Sigmoid colon (tissue), 7 donors: ENCODE results near the gene SH3RF3. TPM values are rescaled to one million over a fixed set of nuclear protein-coding genes. Genes with fewer than 3 reads are reported as not detected.

Source experiments
- DNase-seq: peaks from one replicate; pipeline ENCODE4 v3.0.0-alpha.2; 2019
- H3K27ac ChIP-seq, 4 donors: fragments of 200-600 bp; sonication (generic); one replicate each; pipeline ENCODE4 v1.5.1; 2016 to 2019; ENCODE audit warnings: mild to moderate bottlenecking in 1 of 4
- H3K27me3 ChIP-seq, 3 donors: fragments of 200-600 bp; sonication (generic); one replicate each; pipeline ENCODE4 v1.5.1; 2019; ENCODE audit warnings: mild to moderate bottlenecking in 1 of 3
- H3K36me3 ChIP-seq, 4 donors: fragments of 200-600 bp; sonication (generic); one replicate each; pipeline ENCODE4 v1.5.1; 2016 to 2019
- H3K4me1 ChIP-seq, 4 donors: fragments of 200-600 bp; sonication (generic); one replicate each; pipeline ENCODE4 v1.5.1; 2017 to 2019
- H3K4me3 ChIP-seq, 4 donors: fragments of 200-600 bp; sonication (generic); one replicate each; pipeline ENCODE4 v1.5.1; 2017 to 2019; ENCODE audit warnings: mild to moderate bottlenecking in 2 of 4, moderate library complexity in 1 of 4
- H3K9me3 ChIP-seq, 4 donors: fragments of 200-600 bp in 3 of 4; sonication (generic) in 3 of 4; one replicate each; pipeline versions ENCODE4 v1.5.1 to v1.6.1; 2013 to 2019
- EP300 ChIP-seq, 4 donors: sonication (generic); formaldehyde crosslinking; IDR thresholded peaks; one replicate each; pipeline ENCODE4 v1.6.1; 2017; ENCODE audit warnings: antibody characterized with exemption in 4 of 4
- POLR2A ChIP-seq, 2 donors: fragments of 450-650 bp; IDR thresholded peaks; one replicate each; pipeline ENCODE4 v1.6.1; 2016; ENCODE audit warnings: antibody characterized with exemption in 2 of 2, mild to moderate bottlenecking in 2 of 2, moderate library complexity in 2 of 2
- POLR2AphosphoS5 ChIP-seq, 4 donors: sonication (generic); formaldehyde crosslinking; IDR thresholded peaks; one replicate each; pipeline ENCODE4 v1.6.1; 2017; ENCODE audit warnings: antibody characterized with exemption in 4 of 4
- WGBS, 2 donors: extraction: QIAGEN DNeasy Blood & Tissue Kit; methylation state at CpG; one replicate each; pipeline ENCODE4 v1.1.7; 2013; 5-methylcytosine and 5-hydroxymethylcytosine counted together
- intact Hi-C: fragments of 100-400 bp; cut with DNase I; formaldehyde crosslinking; loops from one replicate; pipeline ENCODE4 v1.15.1; 2023
- polyA plus RNA-seq, 3 donors: library from polyadenylated mRNA; stranded (reverse); fragments of 200-250 nt; gene quantifications; one replicate each; pipeline ENCODE4 v1.2.3, GENCODE V29; 2013
- total RNA-seq, 4 donors: library from RNA; depleted of rRNA; stranded (reverse); fragments of >200 nt; gene quantifications; one replicate each; pipeline ENCODE4 v1.1.0, GENCODE V29; 2016
- TF ChIP-seq, protein P1 (sequence below), 4 experiments: fragments of 450-650 bp in 3 of 4; fragments of 200-600 bp in 1 of 4; IDR thresholded peaks; one replicate each; pipeline ENCODE4 v1.5.1; 2016 to 2019; ENCODE audit warnings: antibody characterized with exemption in 4 of 4, mild to moderate bottlenecking in 3 of 4, moderate library complexity in 2 of 4
- donor health status: healthy with polysubstance abuse.
- donor health status: Bipolar disorder and iron deficiency.
- donor health status: healthy.

Gene SH3RF3
- total and polyA plus RNA-seq, 7 donors, result 0.69 to 10.0 (median 3.4) TPM

DNA sequence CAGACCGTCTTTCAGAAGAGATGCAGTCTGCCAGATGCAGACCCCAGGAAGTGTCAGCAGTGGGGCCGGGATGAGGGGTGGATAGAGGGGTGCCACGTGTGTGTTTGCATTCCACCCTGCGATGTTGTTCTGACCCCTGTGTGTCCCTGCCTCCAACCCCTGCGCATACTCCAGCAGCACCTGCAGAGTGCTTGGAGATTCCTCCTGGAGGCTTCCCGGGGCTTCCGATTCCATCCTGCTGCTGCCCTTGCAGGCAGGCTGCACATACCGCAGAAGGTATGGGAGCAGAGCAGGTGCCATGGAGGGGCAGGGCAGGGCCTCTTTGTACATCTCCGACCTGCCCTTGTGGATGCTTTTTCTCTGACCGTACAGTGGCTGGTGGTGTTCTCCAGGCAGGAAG, 177.2 kb downstream of the SH3RF3 start:
- Histone ChIP-seq H3K27ac (no peak overlapping the region), H3K4me3 (no peak overlapping the region), H3K4me1 (peaks cover 0 to 5% (median 0%) of the 10 kb centered on the region in 4 donors), H3K27me3 (no peaks in the 10 kb centered on the region), H3K9me3 (no peaks in the 10 kb centered on the region), H3K36me3 (no peaks in the 10 kb centered on the region)
- WGBS, 2 donors, result 63 to 71% methylated on average over 10 of the region's 10 CpGs
- TF ChIP-seq, protein P1, sequence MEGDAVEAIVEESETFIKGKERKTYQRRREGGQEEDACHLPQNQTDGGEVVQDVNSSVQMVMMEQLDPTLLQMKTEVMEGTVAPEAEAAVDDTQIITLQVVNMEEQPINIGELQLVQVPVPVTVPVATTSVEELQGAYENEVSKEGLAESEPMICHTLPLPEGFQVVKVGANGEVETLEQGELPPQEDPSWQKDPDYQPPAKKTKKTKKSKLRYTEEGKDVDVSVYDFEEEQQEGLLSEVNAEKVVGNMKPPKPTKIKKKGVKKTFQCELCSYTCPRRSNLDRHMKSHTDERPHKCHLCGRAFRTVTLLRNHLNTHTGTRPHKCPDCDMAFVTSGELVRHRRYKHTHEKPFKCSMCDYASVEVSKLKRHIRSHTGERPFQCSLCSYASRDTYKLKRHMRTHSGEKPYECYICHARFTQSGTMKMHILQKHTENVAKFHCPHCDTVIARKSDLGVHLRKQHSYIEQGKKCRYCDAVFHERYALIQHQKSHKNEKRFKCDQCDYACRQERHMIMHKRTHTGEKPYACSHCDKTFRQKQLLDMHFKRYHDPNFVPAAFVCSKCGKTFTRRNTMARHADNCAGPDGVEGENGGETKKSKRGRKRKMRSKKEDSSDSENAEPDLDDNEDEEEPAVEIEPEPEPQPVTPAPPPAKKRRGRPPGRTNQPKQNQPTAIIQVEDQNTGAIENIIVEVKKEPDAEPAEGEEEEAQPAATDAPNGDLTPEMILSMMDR (IDR thresholded peaks at IDR 0.05), result no peak
- TF ChIP-seq POLR2A (IDR thresholded peaks at IDR 0.05), result no peak
- TF ChIP-seq POLR2AphosphoS5 (IDR thresholded peaks at IDR 0.05), result no peak
- no peak for TF ChIP-seq EP300 (IDR thresholded peaks at IDR 0.05)
- intact Hi-C loops, result no loop called here
- DNase-seq, result no peak

DNA sequence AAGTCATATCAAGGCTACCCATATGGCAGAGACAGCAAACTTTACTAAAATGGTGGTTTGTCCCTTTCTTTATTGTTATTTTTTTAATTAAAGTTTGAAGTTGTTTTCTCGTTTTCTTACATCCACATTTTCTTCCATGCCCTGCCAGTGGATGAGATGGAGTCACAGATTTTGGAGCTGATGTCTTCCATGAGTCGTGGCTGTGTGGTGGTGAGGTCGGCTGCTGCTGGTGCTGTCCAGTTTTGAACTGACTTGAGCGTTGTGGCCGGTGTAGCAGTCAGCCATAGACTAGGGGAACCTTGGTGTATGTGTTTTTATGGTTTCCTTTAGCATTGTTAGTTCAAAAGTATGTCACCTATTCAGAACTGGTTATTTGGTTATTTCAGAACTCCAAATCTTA, 182.8 kb downstream of the SH3RF3 start:
- intact Hi-C loops, result no loop called here
- H3K4me3 ChIP-seq, result no peak overlapping the region
- no peak overlapping the region for H3K27ac ChIP-seq
- TF ChIP-seq EP300 (IDR thresholded peaks at IDR 0.05), result no peak
- TF ChIP-seq POLR2AphosphoS5 (IDR thresholded peaks at IDR 0.05), result no peak
- TF ChIP-seq, protein P1 (IDR thresholded peaks at IDR 0.05), result no peak
- no peak for TF ChIP-seq POLR2A (IDR thresholded peaks at IDR 0.05)
- no peaks in the 10 kb centered on the region for H3K9me3 ChIP-seq
- 88 to 90% methylated on average over 5 of the region's 5 CpGs for WGBS, 2 donors
- no peaks in the 10 kb centered on the region for H3K36me3 ChIP-seq
- no peak for DNase-seq
- no peaks in the 10 kb centered on the region for H3K4me1 ChIP-seq
- no peaks in the 10 kb centered on the region for H3K27me3 ChIP-seq

DNA sequence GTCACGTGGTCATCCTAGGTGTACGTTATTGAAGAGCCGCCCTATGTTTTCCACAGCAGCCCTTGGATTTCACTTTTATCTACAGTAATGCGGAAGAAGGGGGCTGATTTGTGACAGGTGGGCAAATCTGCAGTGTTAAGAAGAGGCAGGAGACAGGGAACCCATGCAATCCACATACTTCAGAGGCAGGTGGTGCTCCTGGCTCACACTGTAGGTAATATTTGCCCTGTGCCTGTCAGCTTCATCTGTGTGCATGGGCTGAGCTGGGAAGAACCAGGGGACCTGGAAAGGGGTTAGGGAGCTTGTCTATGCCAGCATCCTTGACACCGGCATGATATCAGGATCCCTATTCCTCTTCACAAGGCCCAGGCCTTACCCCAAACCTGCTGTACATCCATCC, 183.9 kb downstream of the SH3RF3 start:
- intact Hi-C loops, result no loop called here
- H3K4me3 ChIP-seq, result no peak overlapping the region
- no peaks in the 10 kb centered on the region for H3K9me3 ChIP-seq
- no peak overlapping the region for H3K27ac ChIP-seq
- WGBS, 2 donors, result 76 to 88% methylated on average over 5 of the region's 5 CpGs
- no peak for DNase-seq
- no peaks in the 10 kb centered on the region for H3K27me3 ChIP-seq
- H3K4me1 ChIP-seq, result peaks cover 0 to 9% (median 9%) of the 10 kb centered on the region in 4 donors
- TF ChIP-seq EP300 (IDR thresholded peaks at IDR 0.05), result no peak
- H3K36me3 ChIP-seq, result no peaks in the 10 kb centered on the region

DNA sequence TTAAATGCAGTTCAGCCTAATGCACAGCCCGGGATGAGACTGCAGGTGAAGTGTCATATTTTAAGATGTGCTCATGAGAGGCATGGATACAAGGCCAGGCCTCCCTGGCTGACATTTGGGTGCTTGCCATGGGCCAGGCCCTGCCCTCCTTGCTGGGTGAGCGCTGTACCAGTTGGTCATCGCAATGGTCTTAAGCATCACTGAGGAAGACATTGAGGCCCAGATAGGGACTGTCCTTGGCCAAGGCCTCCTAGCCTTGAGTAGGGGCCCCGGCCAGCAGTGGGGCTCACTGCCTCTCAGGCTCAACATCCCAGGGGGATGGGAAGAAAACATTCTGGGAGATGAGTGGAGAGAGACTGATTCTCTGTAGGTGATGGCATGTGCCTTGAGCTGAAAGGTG, 184.3 kb downstream of the SH3RF3 start:
- 94% methylated on average over 4 of the region's 4 CpGs for WGBS, 2 donors
- H3K27ac ChIP-seq, result no peak overlapping the region
- no peaks in the 10 kb centered on the region for H3K27me3 ChIP-seq
- peaks cover 0 to 13% (median 13%) of the 10 kb centered on the region in 4 donors for H3K4me1 ChIP-seq
- no peak for DNase-seq
- intact Hi-C loops, result no loop called here
- H3K9me3 ChIP-seq, result no peaks in the 10 kb centered on the region
- TF ChIP-seq, protein P1 (IDR thresholded peaks at IDR 0.05), result no peak
- no peak for TF ChIP-seq EP300 (IDR thresholded peaks at IDR 0.05)
- TF ChIP-seq POLR2A (IDR thresholded peaks at IDR 0.05), result no peak
- no peak for TF ChIP-seq POLR2AphosphoS5 (IDR thresholded peaks at IDR 0.05)
- no peak overlapping the region for H3K4me3 ChIP-seq
- H3K36me3 ChIP-seq, result no peaks in the 10 kb centered on the region

DNA sequence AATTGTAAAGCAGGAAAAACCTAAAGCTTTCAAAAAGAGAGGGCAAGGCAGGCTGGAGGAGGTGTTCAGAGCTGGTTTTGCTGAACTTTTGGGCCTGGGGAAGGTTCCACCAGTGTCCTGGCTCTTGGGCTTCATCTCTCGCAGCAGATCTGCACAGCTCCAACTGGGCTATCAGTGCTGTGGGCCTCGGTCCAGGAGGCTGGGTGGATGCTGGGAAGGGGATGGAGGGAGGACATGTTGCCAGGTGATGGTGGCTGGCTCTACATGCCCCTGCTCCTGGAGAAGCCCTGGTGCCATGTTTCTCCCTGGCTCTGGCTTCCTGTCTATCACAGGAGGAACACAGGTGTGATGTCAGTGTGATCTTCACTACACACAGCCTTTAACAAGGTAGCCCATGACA, 187.1 kb downstream of the SH3RF3 start:
- intact Hi-C loops, result no loop called here
- no peak overlapping the region for H3K4me3 ChIP-seq
- H3K27ac ChIP-seq, result no peak overlapping the region
- no peaks in the 10 kb centered on the region for H3K9me3 ChIP-seq
- 42 to 43% methylated on average over 2 of the region's 2 CpGs for WGBS, 2 donors
- DNase-seq, result no peak
- no peaks in the 10 kb centered on the region for H3K27me3 ChIP-seq
- no peak for TF ChIP-seq POLR2A (IDR thresholded peaks at IDR 0.05)
- TF ChIP-seq POLR2AphosphoS5 (IDR thresholded peaks at IDR 0.05), result no peak
- TF ChIP-seq, protein P1 (IDR thresholded peaks at IDR 0.05), result no peak
- TF ChIP-seq EP300 (IDR thresholded peaks at IDR 0.05), result no peak
- H3K4me1 ChIP-seq, result peaks cover 0 to 39% (median 32%) of the 10 kb centered on the region in 4 donors
- H3K36me3 ChIP-seq, result no peaks in the 10 kb centered on the region
